Mesothelial cell of epicardium (in vitro differentiated cells): Measurements from ENCODE around the gene NCAM2. TPM values are rescaled to one million over a fixed set of nuclear protein-coding genes. Genes with fewer than 3 reads are reported as not detected.

Experiments used
- DNase-seq, 2 experiments: peaks; one replicate each; pipeline ENCODE4 v3.0.0; 2021; ENCODE audit warnings: low spot score in 2 of 2; ENCODE audit not compliant: unreplicated experiment in 2 of 2
- H3K27ac Mint-ChIP-seq: 2 replicates; pipeline ENCODE4 v1.8.0; 2021; ENCODE audit warnings: mixed read lengths
- H3K27me3 Mint-ChIP-seq: 2 replicates; pipeline ENCODE4 v1.8.0; 2021; ENCODE audit warnings: low read depth, mixed read lengths
- H3K36me3 Mint-ChIP-seq: 2 replicates; pipeline ENCODE4 v1.8.0; 2021; ENCODE audit warnings: mixed read lengths
- H3K4me1 Mint-ChIP-seq: 2 replicates; pipeline ENCODE4 v1.8.0; 2021; ENCODE audit warnings: mixed read lengths
- H3K4me3 Mint-ChIP-seq: 2 replicates; pipeline ENCODE4 v1.8.0; 2021; ENCODE audit warnings: mild to moderate bottlenecking, moderate library complexity, mixed read lengths
- H3K9me3 Mint-ChIP-seq: 2 replicates; pipeline ENCODE4 v1.8.0; 2021; ENCODE audit warnings: mixed read lengths
- CTCF ChIP-seq: fragments of 200-600 bp; sonication (generic); IDR thresholded peaks from one replicate; pipeline ENCODE4 v1.5.0; 2021; ENCODE audit warnings: antibody characterized with exemption; ENCODE audit not compliant: unreplicated experiment
- total RNA-seq: library from RNA; stranded (reverse); gene quantifications from 3 replicates; pipeline ENCODE4 v1.2.1, GENCODE V29; 2021

The NCAM2 gene
- total RNA-seq, 1 donor from 2014 or later, result 34.0 TPM

GRCh38 chr21:20971296-20971921 is 26.8 kb upstream of the NCAM2 start:
- no peak overlapping the region for H3K27ac Mint-ChIP-seq
- H3K36me3 Mint-ChIP-seq, result no peaks in the 10 kb centered on the region
- peaks cover 10% of the 10 kb centered on the region for H3K4me1 Mint-ChIP-seq
- no peaks in the 10 kb centered on the region for H3K9me3 Mint-ChIP-seq
- H3K27me3 Mint-ChIP-seq, result no peaks in the 10 kb centered on the region
- TF ChIP-seq CTCF, result peak; percentile 41
- H3K4me3 Mint-ChIP-seq, result no peak overlapping the region
- peak in 1 of 2 experiments; percentile 50 for DNase-seq

GRCh38 chr21:20994790-20995189 is 3.4 kb upstream of the NCAM2 start:
- TF ChIP-seq CTCF, result no peak
- Mint-ChIP-seq H3K36me3 (no peaks in the 10 kb centered on the region), H3K27ac (no peak overlapping the region), H3K9me3 (no peaks in the 10 kb centered on the region), H3K27me3 (peaks cover 33% of the 10 kb centered on the region), H3K4me3 (no peak overlapping the region), H3K4me1 (peaks cover 17% of the 10 kb centered on the region)
- DNase-seq, result no peak

- DNase-seq, result no peak
- H3K9me3 Mint-ChIP-seq, result no peaks in the 10 kb centered on the region
- no peak overlapping the region for H3K27ac Mint-ChIP-seq
- peaks cover 35% of the 10 kb centered on the region for H3K27me3 Mint-ChIP-seq
- peak overlapping the region; percentile 67 for H3K4me3 Mint-ChIP-seq
- peaks cover 31% of the 10 kb centered on the region for H3K4me1 Mint-ChIP-seq
- no peak for TF ChIP-seq CTCF
- H3K36me3 Mint-ChIP-seq, result no peaks in the 10 kb centered on the region
These were observed 1.5 kb upstream of the NCAM2 start for GRCh38 chr21:20996421-20997310.

GRCh38 chr21:20997311-20997635 is 936 bp upstream of the NCAM2 start:
- DNase-seq, result no peak
- no peak overlapping the region for H3K27ac Mint-ChIP-seq
- peaks cover 37% of the 10 kb centered on the region for H3K4me1 Mint-ChIP-seq

GRCh38 chr21:20998456-20998789 is 214 bp downstream of the NCAM2 start:
- Mint-ChIP-seq H3K9me3 (no peaks in the 10 kb centered on the region), H3K4me1 (peaks cover 39% of the 10 kb centered on the region), H3K27ac (peak overlapping the region; percentile 55), H3K36me3 (no peaks in the 10 kb centered on the region), H3K4me3 (peak overlapping the region; percentile 82), H3K27me3 (peaks cover 33% of the 10 kb centered on the region)
- TF ChIP-seq CTCF, result no peak
- DNase-seq, result no peak

More at GRCh38 chr21:20997311-20997635, 936 bp upstream of the NCAM2 start:
- H3K4me3 Mint-ChIP-seq, result peak overlapping the region; percentile 67
- no peaks in the 10 kb centered on the region for H3K36me3 Mint-ChIP-seq
- H3K27me3 Mint-ChIP-seq, result peaks cover 35% of the 10 kb centered on the region
- no peak for TF ChIP-seq CTCF
- H3K9me3 Mint-ChIP-seq, result no peaks in the 10 kb centered on the region
